Measurements from ENCODE around the gene SKAP1.

DNA sequence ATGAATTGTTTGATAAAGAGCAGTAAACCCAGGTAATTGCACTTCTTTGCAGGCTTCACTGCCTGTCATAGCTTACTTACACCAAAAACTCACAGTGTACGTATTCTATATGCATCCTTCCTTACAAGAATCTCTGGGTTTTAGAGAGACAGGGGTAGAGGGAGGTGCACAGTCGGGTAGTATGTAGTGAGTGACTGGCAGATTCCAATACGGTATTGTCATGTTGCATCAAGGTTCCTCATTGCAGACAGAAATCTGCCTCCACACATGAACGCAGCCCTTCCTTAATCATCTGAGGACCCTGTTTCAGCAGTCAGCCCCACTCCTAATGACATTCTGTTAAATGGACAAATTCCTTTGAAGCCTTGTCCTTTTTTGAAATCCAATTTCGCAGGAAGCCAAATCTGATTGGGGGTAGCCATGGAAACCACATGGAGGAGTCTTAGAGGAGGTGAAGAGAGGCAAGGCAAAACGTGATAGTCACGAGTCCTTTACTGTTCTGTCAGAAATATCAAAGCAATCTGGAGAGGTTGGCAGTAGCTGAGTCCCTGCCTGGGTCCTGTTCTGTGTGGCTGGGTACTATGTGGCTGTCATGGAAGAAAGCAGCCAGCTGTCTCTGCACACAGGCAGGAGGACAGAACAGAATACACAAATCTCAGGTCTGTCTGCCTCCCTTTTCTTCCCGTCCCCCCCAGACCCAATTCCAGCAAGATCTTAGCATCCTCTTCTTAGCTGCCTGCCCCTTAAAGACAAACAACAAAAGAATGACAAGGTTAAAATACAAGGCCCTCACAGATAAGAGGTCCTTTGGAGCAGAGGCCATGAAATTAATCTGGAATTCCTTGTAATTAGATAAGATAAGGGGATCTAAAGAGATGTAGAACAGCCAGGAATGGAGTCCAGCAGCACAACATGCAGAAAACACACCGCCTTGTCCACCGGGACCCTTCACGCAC is 3.1 kb upstream of the SKAP1 start:
- TF ChIP-seq, protein P1, sequence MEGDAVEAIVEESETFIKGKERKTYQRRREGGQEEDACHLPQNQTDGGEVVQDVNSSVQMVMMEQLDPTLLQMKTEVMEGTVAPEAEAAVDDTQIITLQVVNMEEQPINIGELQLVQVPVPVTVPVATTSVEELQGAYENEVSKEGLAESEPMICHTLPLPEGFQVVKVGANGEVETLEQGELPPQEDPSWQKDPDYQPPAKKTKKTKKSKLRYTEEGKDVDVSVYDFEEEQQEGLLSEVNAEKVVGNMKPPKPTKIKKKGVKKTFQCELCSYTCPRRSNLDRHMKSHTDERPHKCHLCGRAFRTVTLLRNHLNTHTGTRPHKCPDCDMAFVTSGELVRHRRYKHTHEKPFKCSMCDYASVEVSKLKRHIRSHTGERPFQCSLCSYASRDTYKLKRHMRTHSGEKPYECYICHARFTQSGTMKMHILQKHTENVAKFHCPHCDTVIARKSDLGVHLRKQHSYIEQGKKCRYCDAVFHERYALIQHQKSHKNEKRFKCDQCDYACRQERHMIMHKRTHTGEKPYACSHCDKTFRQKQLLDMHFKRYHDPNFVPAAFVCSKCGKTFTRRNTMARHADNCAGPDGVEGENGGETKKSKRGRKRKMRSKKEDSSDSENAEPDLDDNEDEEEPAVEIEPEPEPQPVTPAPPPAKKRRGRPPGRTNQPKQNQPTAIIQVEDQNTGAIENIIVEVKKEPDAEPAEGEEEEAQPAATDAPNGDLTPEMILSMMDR (IDR thresholded peaks at IDR 0.05): no peak
- no peak for TF ChIP-seq EP300 (IDR thresholded peaks at IDR 0.05; ENCODE audit: low read depth)
- no peak for TF ChIP-seq POLR2A (IDR thresholded peaks at IDR 0.05)
- no peak for TF ChIP-seq POLR2AphosphoS5 (IDR thresholded peaks at IDR 0.05)
